ENCODE results near the gene ACTL8. TPM values are rescaled to one million over a fixed set of nuclear protein-coding genes. Genes with fewer than 3 reads are reported as not detected.

The ACTL8 gene
- total RNA-seq, 1 experiment from 2014 or later: not detected

DNA sequence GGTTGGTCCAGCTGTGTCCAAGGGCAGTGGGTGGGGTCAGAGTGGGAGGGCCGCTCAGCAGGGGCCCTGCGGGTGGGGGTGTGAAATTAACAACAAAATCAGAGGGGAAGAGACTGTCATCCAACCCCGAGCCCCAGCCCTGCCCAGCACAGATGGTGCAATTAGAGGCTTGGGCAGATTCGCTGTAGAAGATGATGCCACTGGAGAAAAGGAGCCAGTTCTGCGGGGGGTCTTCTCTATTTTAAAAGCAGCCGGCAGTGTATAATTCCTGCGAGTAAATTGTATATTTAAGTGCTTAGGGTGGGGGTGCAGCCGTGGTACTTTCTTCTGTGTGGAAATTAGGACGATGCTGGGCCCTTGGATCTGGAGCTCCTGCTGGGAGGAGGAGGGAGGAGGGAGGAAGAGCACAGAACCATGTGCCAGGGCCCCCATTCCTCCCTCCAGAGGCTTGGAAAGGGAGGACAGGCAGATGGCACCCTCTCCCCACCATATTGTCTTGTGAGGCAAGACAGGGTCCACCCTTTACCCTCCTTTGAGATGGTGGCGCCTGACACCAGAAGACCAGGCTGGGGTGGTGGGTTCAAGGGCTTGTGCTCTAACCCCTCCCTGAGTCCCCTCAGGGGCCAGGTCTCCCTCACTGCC is 89.2 kb downstream of the ACTL8 start:
- in situ Hi-C loops (cut with HindIII; ENCODE audit: low pct_unique_long_range_greater_than_20kb, low sequenced_read_pairs) (no loop called here), intact Hi-C loops (cut with micrococcal nuclease; ENCODE audit: unreplicated experiment) (no loop called here)
- no peak for DNase-seq (ENCODE audit: low read depth, low spot score)
- no peaks in the 10 kb centered on the region for H3K36me3 ChIP-seq (ENCODE audit: control insufficient read depth, insufficient read depth, low read length)
- H3K27me3 ChIP-seq (ENCODE audit: control insufficient read depth, insufficient read depth, low read length): no peaks in the 10 kb centered on the region; the same call in 1 of the 2 replicates
- H3K9me3 ChIP-seq (ENCODE audit: control insufficient read depth, insufficient read depth, low read depth, low read length): no peaks in the 10 kb centered on the region
- H3K4me1 ChIP-seq (ENCODE audit: control insufficient read depth, insufficient read depth, low read length): no peaks in the 10 kb centered on the region
- no peak overlapping the region for H3K4me3 ChIP-seq (ENCODE audit: low read depth in 2 of 2, low read length in 2 of 2)
- no peak for ATAC-seq
- CTCF ChIA-PET: interaction anchor here (0.6 kb wide), 1 partner anchor 16 kb away, joined by 4 read pairs; no protein-coding TSS in a partner anchor
- no TSS peak for BruUV-seq (replicated peaks)
- POLR2A ChIA-PET: no interaction called here
- TF ChIP-seq TCF7L2 (IDR thresholded peaks at IDR 0.05; ENCODE audit: low read depth, low read length): no peak
- TF ChIP-seq, protein P1, sequence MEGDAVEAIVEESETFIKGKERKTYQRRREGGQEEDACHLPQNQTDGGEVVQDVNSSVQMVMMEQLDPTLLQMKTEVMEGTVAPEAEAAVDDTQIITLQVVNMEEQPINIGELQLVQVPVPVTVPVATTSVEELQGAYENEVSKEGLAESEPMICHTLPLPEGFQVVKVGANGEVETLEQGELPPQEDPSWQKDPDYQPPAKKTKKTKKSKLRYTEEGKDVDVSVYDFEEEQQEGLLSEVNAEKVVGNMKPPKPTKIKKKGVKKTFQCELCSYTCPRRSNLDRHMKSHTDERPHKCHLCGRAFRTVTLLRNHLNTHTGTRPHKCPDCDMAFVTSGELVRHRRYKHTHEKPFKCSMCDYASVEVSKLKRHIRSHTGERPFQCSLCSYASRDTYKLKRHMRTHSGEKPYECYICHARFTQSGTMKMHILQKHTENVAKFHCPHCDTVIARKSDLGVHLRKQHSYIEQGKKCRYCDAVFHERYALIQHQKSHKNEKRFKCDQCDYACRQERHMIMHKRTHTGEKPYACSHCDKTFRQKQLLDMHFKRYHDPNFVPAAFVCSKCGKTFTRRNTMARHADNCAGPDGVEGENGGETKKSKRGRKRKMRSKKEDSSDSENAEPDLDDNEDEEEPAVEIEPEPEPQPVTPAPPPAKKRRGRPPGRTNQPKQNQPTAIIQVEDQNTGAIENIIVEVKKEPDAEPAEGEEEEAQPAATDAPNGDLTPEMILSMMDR (IDR thresholded peaks at IDR 0.05): no peak
- TF ChIP-seq, protein P2, sequence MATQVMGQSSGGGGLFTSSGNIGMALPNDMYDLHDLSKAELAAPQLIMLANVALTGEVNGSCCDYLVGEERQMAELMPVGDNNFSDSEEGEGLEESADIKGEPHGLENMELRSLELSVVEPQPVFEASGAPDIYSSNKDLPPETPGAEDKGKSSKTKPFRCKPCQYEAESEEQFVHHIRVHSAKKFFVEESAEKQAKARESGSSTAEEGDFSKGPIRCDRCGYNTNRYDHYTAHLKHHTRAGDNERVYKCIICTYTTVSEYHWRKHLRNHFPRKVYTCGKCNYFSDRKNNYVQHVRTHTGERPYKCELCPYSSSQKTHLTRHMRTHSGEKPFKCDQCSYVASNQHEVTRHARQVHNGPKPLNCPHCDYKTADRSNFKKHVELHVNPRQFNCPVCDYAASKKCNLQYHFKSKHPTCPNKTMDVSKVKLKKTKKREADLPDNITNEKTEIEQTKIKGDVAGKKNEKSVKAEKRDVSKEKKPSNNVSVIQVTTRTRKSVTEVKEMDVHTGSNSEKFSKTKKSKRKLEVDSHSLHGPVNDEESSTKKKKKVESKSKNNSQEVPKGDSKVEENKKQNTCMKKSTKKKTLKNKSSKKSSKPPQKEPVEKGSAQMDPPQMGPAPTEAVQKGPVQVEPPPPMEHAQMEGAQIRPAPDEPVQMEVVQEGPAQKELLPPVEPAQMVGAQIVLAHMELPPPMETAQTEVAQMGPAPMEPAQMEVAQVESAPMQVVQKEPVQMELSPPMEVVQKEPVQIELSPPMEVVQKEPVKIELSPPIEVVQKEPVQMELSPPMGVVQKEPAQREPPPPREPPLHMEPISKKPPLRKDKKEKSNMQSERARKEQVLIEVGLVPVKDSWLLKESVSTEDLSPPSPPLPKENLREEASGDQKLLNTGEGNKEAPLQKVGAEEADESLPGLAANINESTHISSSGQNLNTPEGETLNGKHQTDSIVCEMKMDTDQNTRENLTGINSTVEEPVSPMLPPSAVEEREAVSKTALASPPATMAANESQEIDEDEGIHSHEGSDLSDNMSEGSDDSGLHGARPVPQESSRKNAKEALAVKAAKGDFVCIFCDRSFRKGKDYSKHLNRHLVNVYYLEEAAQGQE (IDR thresholded peaks at IDR 0.05; ENCODE audit: insufficient read depth in 1 of 2, low read depth in 2 of 2, low read length in 1 of 2): no peak
- TF ChIP-seq SIN3A (IDR thresholded peaks at IDR 0.05; ENCODE audit: borderline replicate concordance, insufficient read depth, low read depth, low read length): no peak
- no peak for TF ChIP-seq POLR2AphosphoS5 (IDR thresholded peaks at IDR 0.05; ENCODE audit: low read depth, low read length)
- no peak overlapping the region for H3K27ac ChIP-seq (ENCODE audit: low read length)

DNA sequence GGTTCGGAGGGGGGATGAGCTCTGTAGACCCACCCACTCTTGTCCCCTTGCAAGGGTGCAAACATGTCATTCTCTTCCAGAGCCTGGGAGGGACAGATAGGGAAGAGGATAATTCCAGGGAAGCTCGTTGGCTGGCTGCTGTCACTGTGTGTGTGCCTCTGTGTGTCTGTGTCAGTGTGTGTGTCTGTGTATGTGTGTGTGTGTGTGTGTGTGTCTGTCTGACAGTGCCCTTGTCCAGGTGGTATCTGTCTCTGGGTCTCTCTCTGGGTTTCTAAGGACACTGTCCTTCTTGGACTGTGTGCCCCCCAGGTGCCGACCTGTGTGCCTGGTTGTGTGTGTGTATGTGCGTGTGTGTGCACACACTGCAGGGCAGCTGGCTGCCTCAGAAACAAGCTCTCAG is 90.5 kb downstream of the ACTL8 start:
- no TSS peak for BruUV-seq (replicated peaks)
- H3K4me1 ChIP-seq (ENCODE audit: control insufficient read depth, insufficient read depth, low read length): no peaks in the 10 kb centered on the region
- H3K27me3 ChIP-seq (ENCODE audit: control insufficient read depth, insufficient read depth, low read length): no peaks in the 10 kb centered on the region; the same call in 1 of the 2 replicates
- in situ Hi-C loops (cut with HindIII; ENCODE audit: low pct_unique_long_range_greater_than_20kb, low sequenced_read_pairs) (no loop called here), intact Hi-C loops (cut with micrococcal nuclease; ENCODE audit: unreplicated experiment) (no loop called here)
- no peaks in the 10 kb centered on the region for H3K36me3 ChIP-seq (ENCODE audit: control insufficient read depth, insufficient read depth, low read length)
- no peak for DNase-seq (ENCODE audit: low read depth, low spot score)
- ChIA-PET CTCF (no interaction called here), POLR2A (interaction anchor here (0.5 kb wide), 1 partner anchor 120 kb away, joined by 3 read pairs; no protein-coding TSS in a partner anchor)
- H3K9me3 ChIP-seq (ENCODE audit: control insufficient read depth, insufficient read depth, low read depth, low read length): no peaks in the 10 kb centered on the region
- no peak overlapping the region for H3K27ac ChIP-seq (ENCODE audit: low read length)
- H3K4me3 ChIP-seq (ENCODE audit: low read depth in 2 of 2, low read length in 2 of 2): no peak overlapping the region
- TF ChIP-seq, protein P1 (IDR thresholded peaks at IDR 0.05): no peak
- TF ChIP-seq, protein P2 (IDR thresholded peaks at IDR 0.05; ENCODE audit: insufficient read depth in 1 of 2, low read depth in 2 of 2, low read length in 1 of 2): no peak
- TF ChIP-seq TCF7L2 (IDR thresholded peaks at IDR 0.05; ENCODE audit: low read depth, low read length) (no peak), POLR2AphosphoS5 (IDR thresholded peaks at IDR 0.05; ENCODE audit: low read depth, low read length) (no peak), SIN3A (IDR thresholded peaks at IDR 0.05; ENCODE audit: borderline replicate concordance, insufficient read depth, low read depth, low read length) (no peak)
- no peak for ATAC-seq

Measured in Panc1 (cell line).